ENCODE results near the gene MCRIP2.

MCRIP2 gene

DNA sequence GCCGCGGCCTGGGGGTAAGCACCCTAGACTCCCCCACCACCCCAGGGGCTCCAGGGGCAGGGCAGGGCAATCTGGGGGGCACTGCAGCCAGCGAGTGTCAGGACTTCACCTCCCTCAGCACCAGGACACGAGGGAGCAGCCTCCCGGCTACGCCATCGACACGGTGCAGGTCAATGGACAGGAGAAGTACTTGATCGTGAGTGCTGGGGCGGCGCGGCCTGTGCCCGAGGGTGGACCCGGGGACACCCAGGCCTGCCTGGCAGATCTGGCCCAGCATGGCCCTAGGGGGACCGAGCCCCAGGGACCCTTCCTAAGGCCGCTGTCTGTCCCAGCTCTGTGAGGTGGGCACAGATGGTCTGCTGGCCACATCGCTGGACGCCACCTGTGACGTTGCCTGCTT is 30.7 kb downstream of the MCRIP2 start:
- Mint-ChIP-seq H3K27ac (no peak overlapping the region), H3K36me3 (peaks cover 10% of the 10 kb centered on the region), H3K4me1 (peaks cover 9% of the 10 kb centered on the region), H3K27me3 (peaks cover 7% of the 10 kb centered on the region), H3K4me3 (no peak overlapping the region), H3K9me3 (no peaks in the 10 kb centered on the region)
- no peak for DNase-seq (ENCODE audit: low spot score in 2 of 2)
- ATAC-seq (ENCODE audit: low read depth), result no peak

DNA sequence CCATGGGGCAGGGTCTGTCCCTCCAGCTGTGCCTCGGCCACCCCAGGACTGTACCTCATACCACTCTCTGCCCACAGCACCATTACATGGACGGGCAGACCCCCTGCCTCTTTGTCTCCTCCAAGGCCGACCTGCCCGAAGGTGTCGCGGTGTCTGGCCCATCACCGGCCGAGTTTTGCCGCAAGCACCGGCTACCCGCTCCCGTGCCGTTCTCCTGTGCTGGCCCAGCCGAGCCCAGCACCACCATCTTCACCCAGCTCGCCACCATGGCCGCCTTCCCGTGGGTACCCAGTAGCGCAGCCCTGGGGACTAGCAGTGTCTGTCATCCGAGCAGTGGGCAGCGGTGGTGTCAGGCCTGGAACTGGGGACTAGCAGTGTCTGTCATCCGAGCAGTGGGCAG is 31.2 kb downstream of the MCRIP2 start:
- Mint-ChIP-seq H3K9me3 (no peaks in the 10 kb centered on the region), H3K4me1 (peaks cover 6% of the 10 kb centered on the region), H3K36me3 (peaks cover 10% of the 10 kb centered on the region), H3K27ac (no peak overlapping the region), H3K4me3 (no peak overlapping the region), H3K27me3 (peaks cover 8% of the 10 kb centered on the region)
- no peak for DNase-seq (ENCODE audit: low spot score in 2 of 2)
- no peak for ATAC-seq (ENCODE audit: low read depth)

DNA sequence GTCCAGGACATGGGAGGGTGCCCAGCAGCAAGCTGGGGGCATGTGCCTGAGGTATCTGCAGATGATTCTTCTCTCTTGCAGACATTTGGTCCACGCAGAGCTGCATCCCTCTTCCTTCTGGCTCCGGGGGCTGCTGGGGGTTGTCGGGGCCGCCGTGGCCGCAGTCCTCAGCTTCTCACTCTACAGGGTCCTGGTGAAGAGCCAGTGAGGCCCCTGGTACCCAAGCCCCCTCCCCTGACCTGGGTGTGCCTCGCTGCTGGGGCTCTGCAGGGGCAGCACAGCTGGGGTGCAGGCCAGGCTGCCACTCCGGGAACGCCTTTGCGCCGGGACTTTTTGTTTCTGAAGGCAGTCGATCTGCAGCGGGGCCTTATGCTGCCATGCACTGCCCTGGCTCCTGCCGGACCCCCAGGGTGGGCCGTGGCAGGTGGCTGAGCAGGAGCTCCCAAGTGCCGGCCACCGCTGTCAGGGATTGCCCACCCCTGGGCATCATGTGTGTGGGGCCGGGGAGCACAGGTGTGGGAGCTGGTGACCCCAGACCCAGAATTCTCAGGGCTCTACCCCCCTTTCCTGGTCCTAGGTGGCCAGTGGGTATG is 31.9 kb downstream of the MCRIP2 start:
- no peak for DNase-seq (ENCODE audit: low spot score in 2 of 2)
- peaks cover 10% of the 10 kb centered on the region for H3K36me3 Mint-ChIP-seq
- H3K27me3 Mint-ChIP-seq, result peaks cover 8% of the 10 kb centered on the region
- no peak overlapping the region for H3K4me3 Mint-ChIP-seq
- no peak overlapping the region for H3K27ac Mint-ChIP-seq
- ATAC-seq (ENCODE audit: low read depth), result no peak
- H3K4me1 Mint-ChIP-seq, result peaks cover 9% of the 10 kb centered on the region
- no peaks in the 10 kb centered on the region for H3K9me3 Mint-ChIP-seq

DNA sequence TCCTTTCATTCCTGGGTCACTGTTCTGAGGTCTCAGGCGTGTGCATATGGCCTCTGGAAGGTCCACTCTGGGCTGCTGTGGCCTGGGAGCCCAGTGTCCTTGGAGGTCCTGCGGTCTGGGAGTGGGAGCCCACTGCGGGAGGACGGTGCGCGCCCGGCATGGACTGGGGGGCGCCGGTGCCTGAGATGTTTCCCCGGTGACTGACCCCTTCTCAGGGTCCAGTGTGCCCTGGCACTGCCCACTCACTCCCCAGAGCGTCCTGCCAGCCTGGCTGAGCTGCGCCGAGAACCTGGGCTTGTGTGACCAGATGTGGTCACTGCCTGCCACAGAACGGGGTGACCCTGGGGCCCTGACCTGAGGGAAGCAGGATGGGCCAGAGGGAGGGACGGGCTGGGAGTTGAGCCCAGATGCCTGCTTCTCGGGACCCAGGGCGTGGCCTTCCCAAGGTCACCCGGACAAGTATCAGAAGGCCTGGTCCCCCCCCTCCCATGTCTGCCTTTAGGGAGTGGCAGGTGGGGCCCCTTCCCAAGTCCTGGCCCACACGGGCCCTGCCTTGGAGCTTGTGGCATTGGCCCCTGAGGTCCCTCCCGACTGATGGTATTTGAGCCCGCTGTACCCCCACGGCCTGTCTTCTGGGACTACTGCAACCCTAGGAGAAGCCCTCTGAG is 32.7 kb downstream of the MCRIP2 start:
- no peak for ATAC-seq (ENCODE audit: low read depth)
- peaks cover 10% of the 10 kb centered on the region for H3K36me3 Mint-ChIP-seq
- DNase-seq (ENCODE audit: low spot score in 2 of 2), result no peak
- H3K4me1 Mint-ChIP-seq, result peaks cover 11% of the 10 kb centered on the region
- peaks cover 8% of the 10 kb centered on the region for H3K27me3 Mint-ChIP-seq
- H3K27ac Mint-ChIP-seq, result no peak overlapping the region
- H3K9me3 Mint-ChIP-seq, result no peaks in the 10 kb centered on the region
- H3K4me3 Mint-ChIP-seq, result no peak overlapping the region

DNA sequence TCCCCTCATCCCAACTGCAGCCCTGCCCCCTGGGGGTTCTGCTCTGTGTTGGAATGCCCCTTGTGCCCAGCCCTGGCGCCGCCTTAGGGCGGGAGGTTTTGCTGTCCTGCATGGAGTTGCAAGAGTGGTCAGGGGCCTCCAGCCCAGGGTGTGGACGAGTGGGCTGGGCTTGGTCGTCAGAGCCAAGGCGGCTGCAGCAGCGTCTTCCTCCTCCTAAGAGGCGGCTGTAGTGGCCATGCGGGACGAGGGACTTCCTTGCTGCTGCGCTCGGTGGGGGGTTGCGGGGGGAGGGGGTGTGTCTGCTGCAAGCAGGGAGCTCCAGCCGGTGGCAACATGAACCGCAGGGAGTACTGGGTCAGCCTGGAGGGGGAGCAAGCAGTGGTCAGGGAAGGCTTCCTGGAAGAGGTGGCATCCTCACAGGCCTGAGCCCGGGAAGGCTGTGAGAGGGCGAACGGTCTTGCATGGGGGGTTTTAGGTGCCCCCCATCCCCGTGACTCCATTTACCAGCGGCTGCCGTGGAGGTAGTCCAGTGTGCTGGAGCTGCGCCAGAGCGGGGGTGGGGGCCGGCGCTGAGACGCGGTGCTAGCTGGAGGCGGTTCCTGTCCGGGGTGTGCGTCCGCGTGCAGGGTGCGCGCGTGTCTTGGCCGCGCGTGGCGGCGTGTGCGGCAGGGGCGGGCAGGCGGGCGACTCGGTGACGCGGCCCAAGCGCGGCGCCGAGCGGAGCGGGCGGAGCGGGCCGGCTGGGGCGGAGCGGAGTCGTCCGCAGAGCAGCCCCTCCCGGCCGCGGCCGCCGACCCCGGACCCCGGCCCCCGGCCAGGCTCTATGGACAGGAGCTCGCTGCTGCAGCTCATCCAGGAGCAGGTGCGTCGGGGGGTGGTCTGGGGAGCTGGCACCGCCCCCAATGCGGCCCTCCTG is 33.6 kb downstream of the MCRIP2 start, which contains the start of gene RHBDL1:
Gene RHBDL1, plus strand, starts transcription at position 704 of the 916 bp plus-strand sequence. Its CDS starts 120 bp downstream, at position 824.
- ATAC-seq (ENCODE audit: low read depth) (no peak), DNase-seq (ENCODE audit: low spot score in 2 of 2) (no peak)
- Mint-ChIP-seq H3K36me3 (peaks cover 10% of the 10 kb centered on the region), H3K27ac (no peak within 1 kb of the TSS), H3K27me3 (peaks cover 8% of the 10 kb centered on the region), H3K4me1 (peaks cover 13% of the 10 kb centered on the region), H3K4me3 (peak within 1 kb of the TSS; percentile 61), H3K9me3 (no peaks in the 10 kb centered on the region)

DNA sequence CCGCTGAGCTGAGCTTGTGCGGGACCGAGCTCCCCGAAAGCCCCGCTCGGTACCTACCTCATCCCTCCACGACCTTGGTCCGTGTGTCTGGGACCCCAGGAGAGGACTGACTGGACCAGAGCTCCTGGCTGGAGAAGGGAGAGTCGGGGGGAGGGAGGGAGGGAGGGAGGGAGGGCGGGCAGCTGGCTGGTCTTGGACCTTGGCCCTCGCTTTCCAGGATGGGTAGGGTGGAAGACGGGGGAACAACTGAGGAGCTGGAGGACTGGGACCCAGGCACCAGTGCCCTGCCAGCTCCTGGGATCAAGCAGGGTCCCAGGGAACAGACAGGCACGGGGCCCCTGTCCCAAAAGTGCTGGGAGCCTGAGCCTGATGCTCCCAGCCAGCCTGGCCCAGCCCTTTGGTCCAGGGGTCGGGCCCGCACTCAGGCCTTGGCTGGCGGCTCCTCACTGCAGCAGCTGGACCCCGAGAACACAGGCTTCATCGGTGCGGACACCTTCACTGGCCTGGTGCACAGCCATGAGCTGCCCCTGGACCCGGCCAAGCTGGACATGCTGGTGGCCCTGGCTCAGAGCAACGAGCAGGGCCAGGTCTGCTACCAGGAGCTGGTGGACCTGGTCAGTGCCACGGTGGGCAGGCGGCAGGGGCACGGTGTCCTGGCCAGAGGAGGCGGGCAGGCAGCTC is 34.4 kb downstream of the MCRIP2 start:
- no peak overlapping the region for H3K27ac Mint-ChIP-seq
- no peak for DNase-seq (ENCODE audit: low spot score in 2 of 2)
- no peak overlapping the region for H3K4me3 Mint-ChIP-seq
- ATAC-seq (ENCODE audit: low read depth), result no peak
- no peaks in the 10 kb centered on the region for H3K9me3 Mint-ChIP-seq
- peaks cover 14% of the 10 kb centered on the region for H3K4me1 Mint-ChIP-seq
- H3K27me3 Mint-ChIP-seq, result peaks cover 8% of the 10 kb centered on the region
- peaks cover 7% of the 10 kb centered on the region for H3K36me3 Mint-ChIP-seq

DNA sequence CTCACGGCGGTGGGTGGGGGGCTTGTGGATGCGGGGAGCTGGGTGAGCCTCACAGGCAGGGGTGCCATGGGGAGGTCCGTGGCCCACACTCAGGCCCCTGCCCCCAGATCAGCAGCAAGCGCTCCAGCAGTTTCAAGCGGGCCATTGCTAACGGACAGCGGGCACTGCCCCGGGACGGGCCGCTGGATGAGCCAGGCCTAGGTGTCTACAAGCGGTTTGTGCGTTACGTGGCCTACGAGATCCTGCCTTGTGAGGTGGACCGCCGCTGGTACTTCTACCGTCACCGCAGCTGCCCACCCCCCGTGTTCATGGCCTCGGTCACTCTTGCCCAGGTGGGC is 34.9 kb downstream of the MCRIP2 start:
- Mint-ChIP-seq H3K9me3 (no peaks in the 10 kb centered on the region), H3K4me1 (peaks cover 15% of the 10 kb centered on the region), H3K36me3 (peaks cover 6% of the 10 kb centered on the region), H3K27ac (no peak overlapping the region), H3K27me3 (peaks cover 8% of the 10 kb centered on the region), H3K4me3 (peak overlapping the region; percentile 14)
- ATAC-seq (ENCODE audit: low read depth) (no peak), DNase-seq (ENCODE audit: low spot score in 2 of 2) (no peak)

DNA sequence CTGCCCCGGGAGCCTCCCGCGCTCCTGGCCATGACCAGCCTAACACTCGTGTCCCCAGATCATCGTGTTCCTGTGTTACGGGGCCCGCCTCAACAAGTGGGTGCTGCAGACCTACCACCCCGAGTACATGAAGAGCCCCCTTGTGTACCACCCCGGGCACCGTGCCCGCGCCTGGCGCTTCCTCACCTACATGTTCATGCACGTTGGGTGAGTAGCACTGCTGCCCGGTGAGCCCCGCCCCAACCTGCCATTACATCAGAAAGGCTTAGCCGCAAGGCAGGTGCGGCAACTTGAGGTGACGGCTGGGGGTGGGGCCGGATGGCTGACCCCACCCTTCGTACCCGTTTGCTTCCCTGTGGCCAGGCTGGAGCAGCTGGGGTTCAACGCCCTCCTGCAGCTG is 35.3 kb downstream of the MCRIP2 start:
- H3K4me3 Mint-ChIP-seq, result peak overlapping the region; percentile 29
- no peak overlapping the region for H3K27ac Mint-ChIP-seq
- H3K4me1 Mint-ChIP-seq, result peaks cover 15% of the 10 kb centered on the region
- DNase-seq (ENCODE audit: low spot score in 2 of 2) (no peak), ATAC-seq (ENCODE audit: low read depth) (peak; percentile 14)
- peaks cover 8% of the 10 kb centered on the region for H3K27me3 Mint-ChIP-seq
- no peaks in the 10 kb centered on the region for H3K9me3 Mint-ChIP-seq
- H3K36me3 Mint-ChIP-seq, result peaks cover 6% of the 10 kb centered on the region

DNA sequence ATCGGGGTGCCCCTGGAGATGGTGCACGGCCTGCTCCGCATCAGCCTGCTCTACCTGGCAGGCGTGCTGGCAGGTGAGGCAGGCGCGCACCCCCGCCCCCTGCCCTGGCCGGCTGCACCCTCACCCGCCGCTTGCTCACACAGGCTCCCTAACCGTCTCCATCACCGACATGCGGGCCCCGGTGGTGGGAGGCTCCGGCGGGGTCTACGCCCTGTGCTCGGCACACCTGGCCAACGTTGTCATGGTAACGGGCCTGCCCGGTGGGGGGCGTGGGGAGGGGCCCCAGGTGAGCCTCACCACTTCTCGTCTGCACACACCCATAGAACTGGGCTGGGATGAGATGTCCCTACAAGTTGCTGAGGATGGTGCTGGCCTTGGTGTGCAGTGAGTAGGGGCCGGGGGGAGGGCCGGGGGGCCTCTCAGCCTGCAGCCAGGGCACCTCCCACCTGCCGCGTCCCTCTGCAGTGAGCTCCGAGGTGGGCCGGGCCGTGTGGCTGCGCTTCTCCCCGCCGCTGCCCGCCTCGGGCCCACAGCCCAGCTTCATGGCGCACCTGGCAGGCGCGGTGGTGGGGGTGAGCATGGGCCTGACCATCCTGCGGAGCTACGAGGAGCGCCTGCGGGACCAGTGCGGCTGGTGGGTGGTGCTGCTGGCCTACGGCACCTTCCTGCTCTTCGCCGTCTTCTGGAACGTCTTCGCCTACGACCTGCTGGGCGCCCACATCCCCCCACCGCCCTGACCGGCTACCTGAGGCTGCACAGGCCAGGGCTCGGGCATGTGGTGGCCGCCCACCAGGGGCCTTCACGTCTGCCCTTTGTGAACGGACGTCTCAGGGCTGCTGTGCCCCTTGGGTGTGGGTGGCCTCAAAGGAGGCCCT is 35.9 kb downstream of the MCRIP2 start:
- Mint-ChIP-seq H3K4me3 (peak overlapping the region; percentile 29), H3K36me3 (peaks cover 9% of the 10 kb centered on the region)

DNA sequence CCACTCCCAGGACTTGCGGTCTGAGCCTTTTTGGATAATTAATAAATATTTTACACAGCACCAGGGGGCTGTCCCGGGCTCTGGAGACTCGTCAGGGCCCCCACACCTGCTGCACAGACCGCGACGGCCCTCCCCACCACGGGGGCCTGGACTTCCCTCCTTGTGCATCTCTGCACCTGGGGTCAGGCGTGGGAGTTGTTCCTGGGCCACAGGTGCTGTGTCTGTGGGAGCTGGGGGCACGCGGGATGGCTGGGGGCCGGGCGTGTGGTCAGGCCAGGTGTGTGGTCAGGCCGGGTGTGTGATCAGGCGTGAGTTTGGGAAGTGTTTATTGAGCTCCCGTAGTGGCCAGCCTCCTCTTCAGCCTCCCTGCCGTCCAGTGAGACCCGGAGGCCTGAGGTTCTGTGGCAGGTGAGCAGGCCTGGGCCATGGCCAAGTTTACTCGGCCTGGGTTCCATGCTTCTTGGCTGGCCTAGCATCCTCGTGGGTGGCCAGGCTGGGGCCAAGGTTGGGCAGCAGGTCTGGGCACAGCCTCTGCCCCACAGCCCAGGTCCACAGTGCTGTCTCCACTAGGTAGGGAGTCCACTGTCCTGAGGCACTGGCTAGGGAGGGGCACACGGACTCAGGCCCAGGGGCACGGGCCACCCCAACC is 36.7 kb downstream of the MCRIP2 start:
- Mint-ChIP-seq H3K4me3 (no peak overlapping the region), H3K27ac (no peak overlapping the region), H3K27me3 (peaks cover 8% of the 10 kb centered on the region), H3K4me1 (peaks cover 18% of the 10 kb centered on the region), H3K9me3 (no peaks in the 10 kb centered on the region), H3K36me3 (peaks cover 6% of the 10 kb centered on the region)
- ATAC-seq (ENCODE audit: low read depth) (no peak), DNase-seq (ENCODE audit: low spot score in 2 of 2) (no peak)

More for the DNA sequence above, 35.9 kb downstream of the MCRIP2 start:
- H3K27me3 Mint-ChIP-seq, result peaks cover 8% of the 10 kb centered on the region
- no peaks in the 10 kb centered on the region for H3K9me3 Mint-ChIP-seq
- no peak for DNase-seq (ENCODE audit: low spot score in 2 of 2)
- H3K27ac Mint-ChIP-seq, result no peak overlapping the region
- peaks cover 16% of the 10 kb centered on the region for H3K4me1 Mint-ChIP-seq
- no peak for ATAC-seq (ENCODE audit: low read depth)

DNA sequence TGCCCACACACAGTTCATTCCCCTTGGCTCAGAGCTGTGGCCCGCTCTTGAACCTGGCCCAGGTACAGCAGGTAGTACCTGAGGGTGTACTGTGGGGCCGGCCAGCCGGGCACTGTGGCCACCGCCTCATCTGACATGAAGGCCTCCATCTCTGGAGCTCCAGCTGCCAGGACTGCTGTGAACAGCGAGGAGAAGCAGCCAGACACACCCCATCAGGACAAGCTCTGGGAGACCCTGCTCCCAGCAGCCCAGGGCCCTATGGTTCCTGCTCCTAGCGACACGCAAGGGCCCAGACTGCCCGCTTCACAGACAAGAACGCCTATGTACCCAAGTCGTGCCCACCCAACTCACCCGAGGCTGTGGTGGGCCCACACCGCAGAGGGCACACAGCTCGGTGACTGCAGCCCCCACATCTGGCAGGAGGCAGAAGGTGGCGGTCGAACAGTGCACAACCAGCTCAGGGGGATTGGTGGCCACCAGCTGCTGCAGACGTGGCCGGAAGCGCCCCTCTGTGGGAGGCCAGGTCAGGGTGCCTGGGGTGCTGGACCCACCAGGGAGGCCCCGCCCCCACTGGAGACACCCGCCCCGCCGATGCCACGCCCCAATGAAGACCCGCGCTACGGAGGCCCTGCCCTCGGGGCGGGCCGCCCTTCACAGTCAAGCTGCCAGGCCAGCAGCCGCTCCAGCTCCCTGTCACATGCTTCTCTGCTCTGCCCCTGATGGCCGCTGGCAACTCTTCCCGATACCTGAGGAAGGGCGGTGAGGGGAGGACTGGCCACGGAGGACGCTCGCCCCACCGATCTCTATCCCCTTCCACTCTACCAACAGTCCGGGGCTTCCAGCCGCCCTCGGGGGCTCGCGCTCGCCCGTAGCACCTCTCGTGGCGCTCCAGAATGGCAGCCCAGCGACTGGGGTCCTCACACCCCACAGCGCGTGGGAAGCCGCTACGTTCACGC is 37.5 kb downstream of the MCRIP2 start:
- H3K9me3 Mint-ChIP-seq, result no peaks in the 10 kb centered on the region
- peak overlapping the region; percentile 84 for H3K4me3 Mint-ChIP-seq
- no peak for ATAC-seq (ENCODE audit: low read depth)
- H3K4me1 Mint-ChIP-seq, result peaks cover 18% of the 10 kb centered on the region
- DNase-seq (ENCODE audit: low spot score in 2 of 2), result no peak
- peaks cover 6% of the 10 kb centered on the region for H3K36me3 Mint-ChIP-seq
- H3K27me3 Mint-ChIP-seq, result peaks cover 8% of the 10 kb centered on the region
- no peak overlapping the region for H3K27ac Mint-ChIP-seq

All from memory B cell (primary cell).